Kidney (tissue), 14 donors: Measurements from ENCODE around the gene PITRM1. TPM values are rescaled to one million over a fixed set of nuclear protein-coding genes. Genes with fewer than 3 reads are reported as not detected.
A peak's percentile ranks its signal among the peaks of the same experiment; 100 is the strongest.

Experiments used
- DNase-seq, 5 donors: peaks; one replicate each; pipeline ENCODE4 v3.0.0-alpha.2; 2013 to 2020
- FAIRE-seq: peaks from 2 replicates; lab custom pipeline; 2012; peaks lifted over from hg19 to GRCh38; lab: Jason Lieb, UNC
- H3K27ac ChIP-seq, 2 donors: one replicate each; pipeline ENCODE4 v1.7.0; 2013; ENCODE audit warnings: low read depth in 2 of 2, low read length in 2 of 2, inconsistent platforms in 1 of 2
- H3K27me3 ChIP-seq: one replicate; pipeline ENCODE4 v1.7.1; 2013; ENCODE audit warnings: low read length, inconsistent platforms; ENCODE audit not compliant: control insufficient read depth, insufficient read depth
- H3K36me3 ChIP-seq, 3 donors: one replicate each; pipeline versions ENCODE4 v1.7.0 to v1.7.1; 2013; ENCODE audit warnings: low read length in 3 of 3, control low read depth in 1 of 3, inconsistent platforms in 1 of 3; ENCODE audit not compliant: insufficient read depth in 3 of 3, control insufficient read depth in 2 of 3
- H3K4me1 ChIP-seq, 3 donors: one replicate each; pipeline versions ENCODE4 v1.7.0 to v1.7.1; 2013; ENCODE audit warnings: low read length in 3 of 3, inconsistent platforms in 1 of 3, low read depth in 1 of 3; ENCODE audit not compliant: control insufficient read depth in 2 of 3, insufficient read depth in 2 of 3
- H3K4me3 ChIP-seq, 3 donors: one replicate each; pipeline versions ENCODE4 v1.7.0 to v1.8.1; 2013; ENCODE audit warnings: low read length in 3 of 3, control low read depth in 1 of 3, inconsistent platforms in 1 of 3
- H3K9ac ChIP-seq, 3 donors: one replicate each; pipeline versions ENCODE4 v1.7.0 to v1.7.1; 2013; ENCODE audit warnings: low read length in 3 of 3, control low read depth in 1 of 3, inconsistent platforms in 1 of 3
- H3K9me3 ChIP-seq, 3 donors: one replicate each; pipeline versions ENCODE4 v1.7.0 to v1.7.1; 2013; ENCODE audit warnings: low read length in 3 of 3, control low read depth in 1 of 3, inconsistent platforms in 1 of 3; ENCODE audit not compliant: control insufficient read depth in 2 of 3, insufficient read depth in 1 of 3
- intact Hi-C: fragments of 100-400 bp; cut with DNase I; formaldehyde crosslinking; loops from one replicate; pipeline ENCODE4 v1.11.1; 2022
- polyA plus RNA-seq: library from polyadenylated mRNA; stranded (reverse); fragments of 350-450 nt; fragmentation: Illumina TruSeq; extraction: RNeasy Lipid Tissue Mini Kit (QIAGEN cat#74804); gene quantifications from one replicate; pipeline ENCODE4 v1.2.3, GENCODE V29; 2014; ENCODE audit warnings: low read depth, low replicate concordance; ENCODE audit not compliant: insufficient read depth
- total RNA-seq: library from RNA; stranded (reverse); fragmentation: NEBNext Ultra II Directional; extraction: Animal tissue kit (Norgen Biotek cat#: 25700); gene quantifications from one replicate; pipeline ENCODE4 v1.2.1, GENCODE V29; 2021
- TF ChIP-seq, protein P1 (sequence below): IDR thresholded peaks from 3 replicates; pipeline ENCODE4 v1.5.1; 2012; ENCODE audit warnings: mild to moderate bottlenecking, moderate library complexity, borderline replicate concordance; ENCODE audit not compliant: insufficient read depth; ENCODE audit errors: extremely low read depth
- donor health status: control.
- donor health status: control.
- donor health status: control.
- donor health status: control.
- donor health status: control.
- donor health status: DM: yes; HTN: yes; CAD: no.
- donor health status: Normal renal cell carcinoma (clear cell type).

The PITRM1 gene
- total and polyA plus RNA-seq, 2 donors from 2014 or later, result 28.8 to 60.7 TPM

- no peaks in the 10 kb centered on the region for H3K4me1 ChIP-seq
- H3K9me3 ChIP-seq, result no peaks in the 10 kb centered on the region
- no peak overlapping the region for H3K9ac ChIP-seq
- no peak overlapping the region for H3K27ac ChIP-seq
- no peaks in the 10 kb centered on the region for H3K27me3 ChIP-seq
- DNase-seq, result peak in 1 of 5 donors; percentile 19
- H3K4me3 ChIP-seq, result no peak overlapping the region
- intact Hi-C loops, result no loop called here
- no peak for FAIRE-seq
- TF ChIP-seq, protein P1, sequence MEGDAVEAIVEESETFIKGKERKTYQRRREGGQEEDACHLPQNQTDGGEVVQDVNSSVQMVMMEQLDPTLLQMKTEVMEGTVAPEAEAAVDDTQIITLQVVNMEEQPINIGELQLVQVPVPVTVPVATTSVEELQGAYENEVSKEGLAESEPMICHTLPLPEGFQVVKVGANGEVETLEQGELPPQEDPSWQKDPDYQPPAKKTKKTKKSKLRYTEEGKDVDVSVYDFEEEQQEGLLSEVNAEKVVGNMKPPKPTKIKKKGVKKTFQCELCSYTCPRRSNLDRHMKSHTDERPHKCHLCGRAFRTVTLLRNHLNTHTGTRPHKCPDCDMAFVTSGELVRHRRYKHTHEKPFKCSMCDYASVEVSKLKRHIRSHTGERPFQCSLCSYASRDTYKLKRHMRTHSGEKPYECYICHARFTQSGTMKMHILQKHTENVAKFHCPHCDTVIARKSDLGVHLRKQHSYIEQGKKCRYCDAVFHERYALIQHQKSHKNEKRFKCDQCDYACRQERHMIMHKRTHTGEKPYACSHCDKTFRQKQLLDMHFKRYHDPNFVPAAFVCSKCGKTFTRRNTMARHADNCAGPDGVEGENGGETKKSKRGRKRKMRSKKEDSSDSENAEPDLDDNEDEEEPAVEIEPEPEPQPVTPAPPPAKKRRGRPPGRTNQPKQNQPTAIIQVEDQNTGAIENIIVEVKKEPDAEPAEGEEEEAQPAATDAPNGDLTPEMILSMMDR, result no peak
- peaks cover 3 to 61% (median 59%) of the 10 kb centered on the region in 3 donors for H3K36me3 ChIP-seq
These were observed 24.5 kb downstream of the PITRM1 start for GRCh38 chr10:3148041-3148440.

- intact Hi-C loops, result no loop called here
- TF ChIP-seq, protein P1, result no peak
- no peak for FAIRE-seq
These were observed 25.3 kb downstream of the PITRM1 start for GRCh38 chr10:3147117-3147820.

GRCh38 chr10:3146289-3146688 is 26.3 kb downstream of the PITRM1 start:
- Histone ChIP-seq H3K27me3 (no peaks in the 10 kb centered on the region), H3K4me1 (no peaks in the 10 kb centered on the region), H3K4me3 (no peak overlapping the region), H3K36me3 (peaks cover 3 to 68% (median 52%) of the 10 kb centered on the region in 3 donors), H3K9ac (no peak overlapping the region), H3K27ac (no peak overlapping the region), H3K9me3 (no peaks in the 10 kb centered on the region)
- DNase-seq (peak in 1 of 5 donors; percentile 58), FAIRE-seq (no peak)
- intact Hi-C loops, result no loop called here
- TF ChIP-seq, protein P1, result no peak

More at GRCh38 chr10:3147117-3147820, 25.3 kb downstream of the PITRM1 start:
- H3K27me3 ChIP-seq, result no peaks in the 10 kb centered on the region
- peak in 1 of 5 donors; percentile 64 for DNase-seq
- H3K4me3 ChIP-seq, result no peak overlapping the region
- H3K36me3 ChIP-seq, result peaks cover 3 to 65% (median 55%) of the 10 kb centered on the region in 3 donors
- H3K9me3 ChIP-seq, result no peaks in the 10 kb centered on the region
- H3K27ac ChIP-seq, result no peak overlapping the region
- no peak overlapping the region for H3K9ac ChIP-seq
- no peaks in the 10 kb centered on the region for H3K4me1 ChIP-seq
